ENCODE measurements around the gene MAPK11. TPM values are rescaled to one million over a fixed set of nuclear protein-coding genes. Genes with fewer than 3 reads are reported as not detected.

MAPK11 gene
- total RNA-seq, 4 donors from 2014 or later: 2.0 to 14.0 (median 2.5) TPM; not detected in 1

GRCh38 chr22:50300620-50301257 is 30.6 kb upstream of the MAPK11 start:
- Histone ChIP-seq H3K4me1 (peaks cover 39 to 96% (median 62%) of the 10 kb centered on the region in 4 donors), H3K27ac (peak overlapping the region; percentile 86 to 97 (median 90)), H3K4me3 (peak overlapping the region in 3 of 4 donors; percentile 44 to 71 (median 57)), H3K36me3 (no peaks in the 10 kb centered on the region), H3K9me3 (no peaks in the 10 kb centered on the region), H3K27me3 (no peaks in the 10 kb centered on the region)
- DNase-seq: no peak
- no peak for TF ChIP-seq CTCF (IDR thresholded peaks at IDR 0.05)
- no peak for TF ChIP-seq POLR2A (IDR thresholded peaks at IDR 0.05)

- peak in 2 of 3 donors; percentile 90 to 98 for DNase-seq
- Histone ChIP-seq H3K9me3 (no peaks in the 10 kb centered on the region), H3K27ac (peak overlapping the region; percentile 86 to 97 (median 90)), H3K4me1 (peaks cover 34 to 92% (median 56%) of the 10 kb centered on the region in 4 donors), H3K27me3 (no peaks in the 10 kb centered on the region), H3K4me3 (peak overlapping the region; percentile 40 to 71 (median 50)), H3K36me3 (no peaks in the 10 kb centered on the region)
- peak; percentile 31 to 52 for TF ChIP-seq POLR2A (IDR thresholded peaks at IDR 0.05)
- peak in 2 of 6 experiments; percentile 16 to 30 for TF ChIP-seq CTCF (IDR thresholded peaks at IDR 0.05)
These were observed 29.8 kb upstream of the MAPK11 start for GRCh38 chr22:50299785-50300619.

- TF ChIP-seq CTCF (IDR thresholded peaks at IDR 0.05): no peak
- TF ChIP-seq POLR2A (IDR thresholded peaks at IDR 0.05): no peak
- no peaks in the 10 kb centered on the region for H3K36me3 ChIP-seq
- peak overlapping the region; percentile 40 to 71 (median 50) for H3K4me3 ChIP-seq
- H3K27me3 ChIP-seq: no peaks in the 10 kb centered on the region
- H3K4me1 ChIP-seq: peaks cover 29 to 92% (median 53%) of the 10 kb centered on the region in 4 donors
- no peaks in the 10 kb centered on the region for H3K9me3 ChIP-seq
- no peak for DNase-seq
- peak overlapping the region; percentile 84 to 97 (median 88) for H3K27ac ChIP-seq
These were observed 29.0 kb upstream of the MAPK11 start for GRCh38 chr22:50298937-50299784.

GRCh38 chr22:50298266-50298637 is 28.1 kb upstream of the MAPK11 start:
- peak overlapping the region in 1 of 4 donors; percentile 57 for H3K4me3 ChIP-seq
- no peaks in the 10 kb centered on the region for H3K27me3 ChIP-seq
- no peak for DNase-seq
- peak overlapping the region in 1 of 4 donors; percentile 97 for H3K27ac ChIP-seq
- no peaks in the 10 kb centered on the region for H3K36me3 ChIP-seq
- H3K9me3 ChIP-seq: no peaks in the 10 kb centered on the region
- TF ChIP-seq CTCF (IDR thresholded peaks at IDR 0.05): no peak
- TF ChIP-seq POLR2A (IDR thresholded peaks at IDR 0.05): no peak
- H3K4me1 ChIP-seq: peaks cover 27 to 92% (median 53%) of the 10 kb centered on the region in 4 donors

Data from Peyer's patch (tissue), 4 donors.